ENCODE results near the gene PRSS22.
A peak's percentile ranks its signal among the peaks of the same experiment; 100 is the strongest.

PRSS22 gene

GRCh38 chr16:2857451-2858244 is at the start of gene PRSS22:
TSS of gene PRSS22 (minus strand) at chr16:2858170. CDS start at chr16:2858104, 66 bp downstream.
- no peak for DNase-seq

- peak; percentile 25 to 35 for DNase-seq
Observed at GRCh38 chr16:2907084-2907753, 49.2 kb upstream of the PRSS22 start.

- DNase-seq = no peak
Observed at GRCh38 chr16:2905988-2906387, 48.0 kb upstream of the PRSS22 start.

- peak; percentile 96 to 97 for DNase-seq
Observed at GRCh38 chr16:2905241-2905987, 47.4 kb upstream of the PRSS22 start.

- DNase-seq = no peak
Observed at GRCh38 chr16:2904922-2905240, 46.9 kb upstream of the PRSS22 start.

- DNase-seq = peak; percentile 71 to 82
Observed at GRCh38 chr16:2904100-2904921, 46.3 kb upstream of the PRSS22 start.

GRCh38 chr16:2902337-2903130 is 44.6 kb upstream of the PRSS22 start:
- no peak for DNase-seq

GRCh38 chr16:2900526-2901075 is 42.6 kb upstream of the PRSS22 start:
- DNase-seq = no peak

- no peak for DNase-seq
Observed at GRCh38 chr16:2899564-2900072, 41.6 kb upstream of the PRSS22 start.

GRCh38 chr16:2898831-2899563 is 41.0 kb upstream of the PRSS22 start:
- no peak for DNase-seq

- no peak for DNase-seq
Observed at GRCh38 chr16:2897110-2897509, 39.1 kb upstream of the PRSS22 start.

GRCh38 chr16:2896480-2897010 is 38.6 kb upstream of the PRSS22 start:
- no peak for DNase-seq

GRCh38 chr16:2895813-2896212 is 37.8 kb upstream of the PRSS22 start:
- DNase-seq = peak; percentile 72 to 78

GRCh38 chr16:2894231-2894630 is 36.3 kb upstream of the PRSS22 start:
- DNase-seq = no peak

- DNase-seq = peak in 1 of 2 experiments; percentile 6
Observed at GRCh38 chr16:2884041-2884451, 26.1 kb upstream of the PRSS22 start.

- peak in 1 of 2 experiments; percentile 21 for DNase-seq
Observed at GRCh38 chr16:2883458-2883908, 25.5 kb upstream of the PRSS22 start.

GRCh38 chr16:2882650-2883457 is 24.9 kb upstream of the PRSS22 start, which contains the start of gene FLYWCH2:
TSS of gene FLYWCH2 (plus strand) at chr16:2883215. CDS start at chr16:2896450, 13,235 bp downstream.
- DNase-seq = peak; percentile 93 to 96

GRCh38 chr16:2881783-2882649 is 24.0 kb upstream of the PRSS22 start:
- DNase-seq = peak in 1 of 2 experiments; percentile 26
